COLO668 (cell line): Measurements from ENCODE around the gene RCOR3.
"Not testable (repeated sequence)": the region's sequence is repeated elsewhere in the genome, so short reads cannot be mapped to it uniquely, and the experiment has no call there.

Source experiments
- DNase-seq: peaks from one replicate; lab custom pipeline; 2025; ENCODE audit not compliant: unreplicated experiment; lab: John Stamatoyannopoulos, UW

The RCOR3 gene

GRCh38 chr1:211258756-211259637 is at the start of gene RCOR3:
TSS of gene RCOR3 (plus strand) at chr1:211259366. CDS start at chr1:211259561, 195 bp downstream.
- peak; percentile 100 for DNase-seq

- no peak for DNase-seq
Measured at GRCh38 chr1:211210052-211210451, 49.1 kb upstream of the RCOR3 start.

GRCh38 chr1:211210965-211211364 is 48.2 kb upstream of the RCOR3 start:
- no peak for DNase-seq

- no peak for DNase-seq
Measured at GRCh38 chr1:211213702-211214101, 45.5 kb upstream of the RCOR3 start.

GRCh38 chr1:211215577-211215976 is 43.6 kb upstream of the RCOR3 start:
- DNase-seq = no peak

- no peak for DNase-seq
Measured at GRCh38 chr1:211217392-211217791, 41.8 kb upstream of the RCOR3 start.

GRCh38 chr1:211222469-211223234 is 36.5 kb upstream of the RCOR3 start:
- DNase-seq = not testable (repeated sequence)

GRCh38 chr1:211228573-211229364 is 30.4 kb upstream of the RCOR3 start:
- DNase-seq = not testable (repeated sequence)

GRCh38 chr1:211229365-211229759 is 29.8 kb upstream of the RCOR3 start:
- no peak for DNase-seq

- DNase-seq = no peak
Measured at GRCh38 chr1:211231873-211232272, 27.3 kb upstream of the RCOR3 start.

- peak; percentile 45 for DNase-seq
Measured at GRCh38 chr1:211236633-211237320, 22.4 kb upstream of the RCOR3 start.

- no peak for DNase-seq
Measured at GRCh38 chr1:211237579-211237978, 21.6 kb upstream of the RCOR3 start.

- DNase-seq = not testable (repeated sequence)
Measured at GRCh38 chr1:211240567-211240966, 18.6 kb upstream of the RCOR3 start.

- DNase-seq = no peak
Measured at GRCh38 chr1:211241071-211241470, 18.1 kb upstream of the RCOR3 start.

- DNase-seq = not testable (repeated sequence)
Measured at GRCh38 chr1:211243639-211244038, 15.5 kb upstream of the RCOR3 start.

- DNase-seq = not testable (repeated sequence)
Measured at GRCh38 chr1:211246583-211246982, 12.6 kb upstream of the RCOR3 start.

GRCh38 chr1:211247921-211248320 is 11.2 kb upstream of the RCOR3 start:
- no peak for DNase-seq

GRCh38 chr1:211249611-211250010 is 9.6 kb upstream of the RCOR3 start:
- not testable (repeated sequence) for DNase-seq

GRCh38 chr1:211257826-211258225 is 1.3 kb upstream of the RCOR3 start:
- DNase-seq = no peak

GRCh38 chr1:211258310-211258755 is 833 bp upstream of the RCOR3 start:
- DNase-seq = peak; percentile 87
